NT2/D1 (cell line): ENCODE measurements around the gene GRM7.

Experiments used
- DNase-seq: peaks from one replicate; pipeline ENCODE4 v3.0.0-alpha.2; 2011; ENCODE audit warnings: low read depth, low spot score
- H3K27me3 ChIP-seq: 2 replicates; pipeline ENCODE4 v1.6.0; 2011; ENCODE audit warnings: mild to moderate bottlenecking; ENCODE audit not compliant: insufficient read length, insufficient read depth
- H3K36me3 ChIP-seq: 2 replicates; pipeline ENCODE4 v1.6.1; 2011; ENCODE audit warnings: mild to moderate bottlenecking, low read length, mixed read lengths; ENCODE audit not compliant: insufficient read depth, insufficient read length
- H3K4me1 ChIP-seq: 2 replicates; pipeline ENCODE4 v1.5.1; 2011; ENCODE audit not compliant: insufficient read depth, insufficient read length
- H3K4me3 ChIP-seq: 2 replicates; pipeline ENCODE4 v1.5.1; 2011; ENCODE audit warnings: low read depth; ENCODE audit not compliant: insufficient read length
- H3K9ac ChIP-seq: 2 replicates; pipeline ENCODE4 v1.6.0; 2011; ENCODE audit warnings: low read depth; ENCODE audit not compliant: insufficient read length
- H3K9me3 ChIP-seq: 2 replicates; pipeline ENCODE4 v1.5.1; 2011; ENCODE audit warnings: mild to moderate bottlenecking, low read length; ENCODE audit not compliant: insufficient read depth
- SUZ12 ChIP-seq: IDR thresholded peaks from 2 replicates; pipeline ENCODE4 v1.6.1; 2011; ENCODE audit not compliant: insufficient read length, insufficient read depth; ENCODE audit errors: extremely low read depth
- YY1 ChIP-seq: IDR thresholded peaks from 2 replicates; pipeline ENCODE4 v1.6.1; 2011; ENCODE audit not compliant: insufficient read length, insufficient read depth
- ZNF274 ChIP-seq: IDR thresholded peaks from 2 replicates; pipeline ENCODE4 v1.6.1; 2011; ENCODE audit warnings: mild to moderate bottlenecking, low read depth, low read length

GRM7 gene

DNA sequence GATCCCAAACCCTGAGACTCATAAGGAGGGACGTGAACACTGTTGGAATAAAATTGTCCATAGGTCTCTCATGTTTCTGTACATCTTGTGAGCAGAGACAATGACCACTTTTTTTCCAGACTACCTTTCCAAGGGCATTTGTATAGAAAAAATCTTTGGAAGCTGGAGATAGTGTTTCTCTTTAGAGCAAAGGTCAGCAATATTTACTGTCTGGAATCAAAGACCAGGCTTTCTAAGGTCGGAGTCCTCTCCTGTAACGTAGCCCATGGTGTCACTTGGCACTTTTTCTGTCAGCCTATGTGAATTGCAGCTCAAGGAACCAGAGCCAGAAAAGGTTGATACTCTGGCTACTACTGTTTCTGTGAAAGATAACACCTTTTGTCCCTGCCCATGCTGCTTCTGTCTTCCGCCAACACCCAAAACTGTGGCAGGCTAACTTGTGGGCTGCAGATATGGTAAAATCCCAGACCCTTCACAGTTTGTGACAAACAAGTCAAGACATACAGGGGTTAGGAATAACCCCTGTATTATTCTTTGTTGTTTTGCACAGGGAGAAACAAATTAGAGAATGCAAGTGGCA, 578.3 kb downstream of the GRM7 start:
- H3K9me3 ChIP-seq = no peaks in the 10 kb centered on the region
- TF ChIP-seq YY1 = no peak
- no peak for TF ChIP-seq SUZ12
- no peak for TF ChIP-seq ZNF274
- H3K4me3 ChIP-seq = no peak overlapping the region

GRCh38 chr3:7444886-7445285, 584.0 kb downstream of the GRM7 start:
- Histone ChIP-seq H3K4me3 (no peak overlapping the region), H3K9ac (no peak overlapping the region), H3K9me3 (no peaks in the 10 kb centered on the region), H3K36me3 (no peaks in the 10 kb centered on the region), H3K4me1 (no peaks in the 10 kb centered on the region), H3K27me3 (no peaks in the 10 kb centered on the region)
- DNase-seq = no peak
- TF ChIP-seq ZNF274 (no peak), YY1 (no peak), SUZ12 (no peak)

More for the DNA sequence above, 578.3 kb downstream of the GRM7 start:
- no peak overlapping the region for H3K9ac ChIP-seq
- no peaks in the 10 kb centered on the region for H3K4me1 ChIP-seq
- no peaks in the 10 kb centered on the region for H3K36me3 ChIP-seq
- no peaks in the 10 kb centered on the region for H3K27me3 ChIP-seq
- no peak for DNase-seq

DNA sequence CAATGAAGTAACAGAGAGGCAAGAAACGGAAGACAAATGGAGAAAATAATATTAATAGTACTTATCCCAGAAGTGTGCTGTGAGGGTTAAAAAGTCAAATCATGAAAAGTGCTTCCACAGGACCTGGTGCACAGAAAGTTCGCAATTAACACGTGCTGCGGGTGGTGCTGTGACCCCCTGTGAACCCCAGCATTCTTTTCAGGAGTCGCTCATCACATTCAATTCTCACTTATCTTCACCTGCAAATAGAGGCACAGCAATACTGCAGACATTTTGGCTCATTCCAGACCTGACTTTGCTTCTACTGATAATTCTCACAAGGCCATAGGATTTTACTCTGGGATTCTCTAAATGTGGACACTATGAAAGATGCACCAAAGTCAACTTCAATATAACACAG, 584.4 kb downstream of the GRM7 start:
- no peaks in the 10 kb centered on the region for H3K9me3 ChIP-seq
- no peak overlapping the region for H3K9ac ChIP-seq
- H3K4me3 ChIP-seq = no peak overlapping the region
- TF ChIP-seq YY1 (no peak), SUZ12 (no peak), ZNF274 (no peak)
- no peak for DNase-seq
- no peaks in the 10 kb centered on the region for H3K27me3 ChIP-seq
- H3K4me1 ChIP-seq = no peaks in the 10 kb centered on the region
- H3K36me3 ChIP-seq = no peaks in the 10 kb centered on the region

GRCh38 chr3:7447197-7447769, 586.4 kb downstream of the GRM7 start:
- TF ChIP-seq YY1 = no peak
- TF ChIP-seq SUZ12 = no peak
- no peak for TF ChIP-seq ZNF274

GRCh38 chr3:7456386-7456785, 595.5 kb downstream of the GRM7 start:
- TF ChIP-seq YY1 (no peak), SUZ12 (no peak), ZNF274 (no peak)
- H3K9ac ChIP-seq = no peak overlapping the region
- DNase-seq = no peak
- H3K9me3 ChIP-seq = no peaks in the 10 kb centered on the region
- no peaks in the 10 kb centered on the region for H3K36me3 ChIP-seq
- no peaks in the 10 kb centered on the region for H3K4me1 ChIP-seq
- H3K27me3 ChIP-seq = no peaks in the 10 kb centered on the region
- H3K4me3 ChIP-seq = no peak overlapping the region

More at GRCh38 chr3:7447197-7447769, 586.4 kb downstream of the GRM7 start:
- H3K4me3 ChIP-seq = no peak overlapping the region
- no peaks in the 10 kb centered on the region for H3K36me3 ChIP-seq
- no peaks in the 10 kb centered on the region for H3K4me1 ChIP-seq
- DNase-seq = no peak
- no peaks in the 10 kb centered on the region for H3K9me3 ChIP-seq
- no peaks in the 10 kb centered on the region for H3K27me3 ChIP-seq
- H3K9ac ChIP-seq = no peak overlapping the region

- H3K4me3 ChIP-seq = no peak overlapping the region
- H3K9me3 ChIP-seq = no peaks in the 10 kb centered on the region
- no peak overlapping the region for H3K9ac ChIP-seq
- TF ChIP-seq SUZ12 (no peak), ZNF274 (no peak), YY1 (no peak)
- no peaks in the 10 kb centered on the region for H3K27me3 ChIP-seq
- H3K4me1 ChIP-seq = no peaks in the 10 kb centered on the region
- no peaks in the 10 kb centered on the region for H3K36me3 ChIP-seq
- no peak for DNase-seq
Observed at GRCh38 chr3:7461202-7461825, 600.4 kb downstream of the GRM7 start.

DNA sequence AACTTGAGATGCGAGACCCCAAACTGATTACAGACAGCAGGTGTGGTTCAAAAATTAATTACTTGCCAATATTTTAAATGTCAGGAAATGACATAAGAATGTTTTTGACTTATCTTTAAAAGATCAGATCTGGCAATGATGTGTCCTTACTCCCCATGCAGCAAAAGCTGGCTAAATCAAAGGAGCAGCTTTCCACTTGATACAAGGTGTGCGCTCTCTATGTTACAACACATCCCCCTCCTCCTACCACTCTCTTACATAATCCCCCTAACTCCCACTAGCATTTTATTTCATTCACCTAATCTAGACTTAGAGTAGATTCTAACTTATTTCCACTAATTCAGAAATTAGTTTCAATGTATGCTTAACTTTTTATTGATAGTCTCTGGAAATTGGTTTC, 609.0 kb downstream of the GRM7 start:
- Histone ChIP-seq H3K27me3 (no peaks in the 10 kb centered on the region), H3K9me3 (no peaks in the 10 kb centered on the region), H3K4me3 (no peak overlapping the region), H3K4me1 (no peaks in the 10 kb centered on the region), H3K36me3 (no peaks in the 10 kb centered on the region), H3K9ac (no peak overlapping the region)
- no peak for TF ChIP-seq YY1
- TF ChIP-seq SUZ12 = no peak
- no peak for TF ChIP-seq ZNF274
- no peak for DNase-seq
